H9 (cell line): Measurements from ENCODE around the gene IMPA2. TPM values are rescaled to one million over a fixed set of nuclear protein-coding genes. Genes with fewer than 3 reads are reported as not detected.

Experiments used
- DNase-seq: peaks from one replicate; pipeline ENCODE4 v3.0.0-alpha.2; 2017
- H2AFZ ChIP-seq: one replicate; pipeline ENCODE4 v1.6.1; 2013; ENCODE audit warnings: mild to moderate bottlenecking, low read length, control low read depth, moderate library complexity
- H2AK5ac ChIP-seq: 2 replicates; pipeline ENCODE4 v1.6.1; 2013; ENCODE audit warnings: low read length, control low read depth, mixed read lengths; ENCODE audit not compliant: insufficient read length
- H2BK120ac ChIP-seq: one replicate; pipeline ENCODE4 v1.6.1; 2013; ENCODE audit warnings: low read depth, mild to moderate bottlenecking, low read length, control low read depth, inconsistent platforms; ENCODE audit not compliant: poor library complexity, severe bottlenecking
- H2BK12ac ChIP-seq: 2 replicates; pipeline ENCODE4 v1.6.1; 2013; ENCODE audit warnings: low read length, control low read depth, mixed read lengths, low read depth; ENCODE audit not compliant: insufficient read length
- H2BK15ac ChIP-seq: 2 replicates; pipeline ENCODE4 v1.6.1; 2013; ENCODE audit warnings: low read depth, low read length, control low read depth
- H2BK20ac ChIP-seq: one replicate; pipeline ENCODE4 v1.6.1; 2013; ENCODE audit warnings: low read depth, mild to moderate bottlenecking, low read length, control low read depth, inconsistent platforms; ENCODE audit not compliant: poor library complexity, severe bottlenecking
- H2BK5ac ChIP-seq: 2 replicates; pipeline ENCODE4 v1.6.1; 2013; ENCODE audit warnings: low read length, control low read depth, mixed read lengths; ENCODE audit not compliant: insufficient read length
- H3K14ac ChIP-seq: 2 replicates; pipeline ENCODE4 v1.6.1; 2013; ENCODE audit warnings: low read length, control low read depth; ENCODE audit not compliant: insufficient read depth
- H3K18ac ChIP-seq: 2 replicates; pipeline ENCODE4 v1.6.1; 2013; ENCODE audit warnings: low read depth, mild to moderate bottlenecking, mixed read lengths, low read length, control low read depth; ENCODE audit not compliant: insufficient read length
- H3K23ac ChIP-seq: 2 replicates; pipeline ENCODE4 v1.6.1; 2013; ENCODE audit warnings: low read length, control low read depth, mixed read lengths, low read depth; ENCODE audit not compliant: insufficient read length
- H3K23me2 ChIP-seq: 2 replicates; pipeline ENCODE4 v1.6.1; 2013; ENCODE audit warnings: low read depth, mild to moderate bottlenecking, mixed read lengths, low read length, control low read depth; ENCODE audit not compliant: insufficient read length, poor library complexity, severe bottlenecking
- H3K27ac ChIP-seq: 2 replicates; pipeline ENCODE4 v1.5.1; 2013; ENCODE audit warnings: low read length, control low read depth, mixed read lengths, low read depth; ENCODE audit not compliant: insufficient read length
- H3K27me3 ChIP-seq: 2 replicates; pipeline ENCODE4 v1.6.1; 2013; ENCODE audit warnings: low read length, control low read depth, inconsistent platforms; ENCODE audit not compliant: insufficient read depth
- H3K4ac ChIP-seq: 2 replicates; pipeline ENCODE4 v1.6.1; 2013; ENCODE audit warnings: low read depth, mild to moderate bottlenecking, control low read depth, inconsistent platforms, low read length, moderate library complexity
- H3K4me1 ChIP-seq: 2 replicates; pipeline ENCODE4 v1.6.1; 2013; ENCODE audit warnings: low read length, control low read depth, inconsistent platforms; ENCODE audit not compliant: insufficient read depth
- H3K4me2 ChIP-seq: 2 replicates; pipeline ENCODE4 v1.6.1; 2013; ENCODE audit warnings: low read length, control low read depth, mixed read lengths; ENCODE audit not compliant: insufficient read length, insufficient read depth
- H3K56ac ChIP-seq: 2 replicates; pipeline ENCODE4 v1.6.1; 2013; ENCODE audit warnings: low read depth, mild to moderate bottlenecking, mixed read lengths, low read length, control low read depth; ENCODE audit not compliant: insufficient read length
- H3K79me1 ChIP-seq: 2 replicates; pipeline ENCODE4 v1.6.1; 2013; ENCODE audit warnings: low read depth, mild to moderate bottlenecking, moderate library complexity, low read length, control low read depth, inconsistent platforms; ENCODE audit not compliant: insufficient read depth, poor library complexity, severe bottlenecking
- H3K79me2 ChIP-seq: 2 replicates; pipeline ENCODE4 v1.6.1; 2013; ENCODE audit warnings: low read length, control low read depth, inconsistent platforms; ENCODE audit not compliant: insufficient read depth
- H3K9ac ChIP-seq: 2 replicates; pipeline ENCODE4 v1.6.1; 2013; ENCODE audit warnings: low read length, control low read depth, mixed read lengths; ENCODE audit not compliant: insufficient read length; ENCODE audit errors: extremely low read depth
- H3K9me3 ChIP-seq: one replicate; pipeline ENCODE4 v1.6.1; 2013; ENCODE audit warnings: low read depth, low read length, inconsistent platforms; ENCODE audit not compliant: control insufficient read depth
- H3T11ph ChIP-seq: one replicate; pipeline ENCODE4 v1.6.1; 2013; ENCODE audit warnings: mild to moderate bottlenecking, low read length, control low read depth, inconsistent platforms
- H4K20me1 ChIP-seq: one replicate; pipeline ENCODE4 v1.6.1; 2013; ENCODE audit not compliant: control insufficient read depth, insufficient read length, insufficient read depth
- H4K5ac ChIP-seq: 2 replicates; pipeline ENCODE4 v1.6.1; 2013; ENCODE audit warnings: low read depth, mild to moderate bottlenecking, mixed read lengths, low read length, control low read depth; ENCODE audit not compliant: insufficient read length
- H4K8ac ChIP-seq: replicated peaks from 2 replicates; pipeline ENCODE4 v1.6.1; 2013; ENCODE audit warnings: low read length, control low read depth, mixed read lengths, low read depth; ENCODE audit not compliant: insufficient read length
- H4K91ac ChIP-seq: 2 replicates; pipeline ENCODE4 v1.6.1; 2013; ENCODE audit warnings: low read depth, mild to moderate bottlenecking, moderate library complexity, mixed read lengths, low read length, control low read depth; ENCODE audit not compliant: insufficient read length
- H3K27ac Mint-ChIP-seq, 3 experiments: 2 replicates in 2 of 3; 3 replicates in 1 of 3; pipeline ENCODE4 v1.8.0; 2020 to 2021; ENCODE audit warnings: mixed read lengths in 3 of 3, mild to moderate bottlenecking in 1 of 3, moderate library complexity in 1 of 3
- H3K27me3 Mint-ChIP-seq: 2 replicates; pipeline ENCODE4 v1.8.0; 2021; ENCODE audit warnings: low read depth, mild to moderate bottlenecking, moderate library complexity, mixed read lengths
- H3K36me3 Mint-ChIP-seq, 3 experiments: 2 replicates in 2 of 3; 3 replicates in 1 of 3; pipeline ENCODE4 v1.8.0; 2020 to 2021; ENCODE audit warnings: low read depth in 3 of 3, mixed read lengths in 3 of 3; ENCODE audit not compliant: insufficient read depth in 1 of 3
- H3K4me1 Mint-ChIP-seq, 2 experiments: 2 replicates each; pipeline ENCODE4 v1.8.0; 2020; ENCODE audit warnings: mixed read lengths in 2 of 2
- H3K4me3 Mint-ChIP-seq, 2 experiments: 2 replicates in 1 of 2; 3 replicates in 1 of 2; pipeline ENCODE4 v1.8.0; 2020 to 2021; ENCODE audit warnings: mild to moderate bottlenecking in 2 of 2, mixed read lengths in 2 of 2, moderate library complexity in 1 of 2
- H3K9me3 Mint-ChIP-seq, 2 experiments: 2 replicates in 1 of 2; 3 replicates in 1 of 2; pipeline ENCODE4 v1.8.0; 2020; ENCODE audit warnings: mild to moderate bottlenecking in 2 of 2, mixed read lengths in 2 of 2, moderate library complexity in 1 of 2
- WGBS: extraction: QIAGEN DNeasy Blood & Tissue Kit; methylation state at CpG from one replicate; pipeline ENCODE4 v1.1.7; 2013; ENCODE audit warnings: missing lambda C conversion rate, low lambda C conversion rate, mixed read lengths; ENCODE audit not compliant: insufficient read length; ENCODE audit errors: extremely low coverage; 5-methylcytosine and 5-hydroxymethylcytosine counted together
- total RNA-seq: library from RNA; stranded (reverse); gene quantifications from 2 replicates; pipeline ENCODE4 v1.2.1, GENCODE V29; 2021
- TF ChIP-seq, protein P1 (sequence below): fragments of 200-600 bp; sonication (generic); conservative IDR thresholded peaks from 3 replicates; pipeline ENCODE4 v1.8.0; 2021; ENCODE audit warnings: antibody characterized with exemption, mild to moderate bottlenecking

The IMPA2 gene
- total RNA-seq, 1 experiment from 2014 or later = 73.8 TPM

GRCh38 chr18:11980494-11981191, 664 bp upstream of the IMPA2 start:
- Histone ChIP-seq H2AFZ (no peak overlapping the region), H3K9me3 (no peaks in the 10 kb centered on the region), H3K4me1 (peaks cover 11% of the 10 kb centered on the region), H3K4ac (no peak overlapping the region; the same call in 1 of the 2 replicates), H3T11ph (no peak overlapping the region), H4K20me1 (no peaks in the 10 kb centered on the region), H3K9ac (peak overlapping the region; percentile 81), H3K27me3 (no peaks in the 10 kb centered on the region), H2BK120ac (no peak overlapping the region), H3K4me2 (peak overlapping the region; percentile 71), H4K91ac (no peak overlapping the region), H4K8ac (no peak overlapping the region), H3K79me2 (peaks cover 4% of the 10 kb centered on the region; the same call in 1 of the 2 replicates), H2AK5ac (no peak overlapping the region), H3K56ac (no peak overlapping the region), H4K5ac (no peak overlapping the region), H3K27ac (peak overlapping the region; percentile 74), H3K18ac (peak overlapping the region; percentile 64), H3K14ac (peak overlapping the region; percentile 84), H3K79me1 (no peaks in the 10 kb centered on the region), H2BK15ac (no peak overlapping the region), H2BK12ac (no peak overlapping the region), H2BK5ac (no peak overlapping the region), H2BK20ac (no peak overlapping the region), H3K23ac (no peak overlapping the region), H3K23me2 (peaks cover 8% of the 10 kb centered on the region)
- no CpG with 5 or more reads among the region's 76 CpGs for WGBS
- Mint-ChIP-seq H3K9me3 (no peaks in the 10 kb centered on the region), H3K4me1 (peaks cover 29 to 46% of the 10 kb centered on the region in 2 experiments), H3K27ac (peak overlapping the region; percentile 98 to 99 (median 98)), H3K4me3 (peak overlapping the region; percentile 87 to 97), H3K36me3 (peaks cover 2 to 17% (median 3%) of the 10 kb centered on the region in 3 experiments; a peak in 5 of 7 replicates), H3K27me3 (no peaks in the 10 kb centered on the region; the same call in 1 of the 2 replicates)
- TF ChIP-seq, protein P1, sequence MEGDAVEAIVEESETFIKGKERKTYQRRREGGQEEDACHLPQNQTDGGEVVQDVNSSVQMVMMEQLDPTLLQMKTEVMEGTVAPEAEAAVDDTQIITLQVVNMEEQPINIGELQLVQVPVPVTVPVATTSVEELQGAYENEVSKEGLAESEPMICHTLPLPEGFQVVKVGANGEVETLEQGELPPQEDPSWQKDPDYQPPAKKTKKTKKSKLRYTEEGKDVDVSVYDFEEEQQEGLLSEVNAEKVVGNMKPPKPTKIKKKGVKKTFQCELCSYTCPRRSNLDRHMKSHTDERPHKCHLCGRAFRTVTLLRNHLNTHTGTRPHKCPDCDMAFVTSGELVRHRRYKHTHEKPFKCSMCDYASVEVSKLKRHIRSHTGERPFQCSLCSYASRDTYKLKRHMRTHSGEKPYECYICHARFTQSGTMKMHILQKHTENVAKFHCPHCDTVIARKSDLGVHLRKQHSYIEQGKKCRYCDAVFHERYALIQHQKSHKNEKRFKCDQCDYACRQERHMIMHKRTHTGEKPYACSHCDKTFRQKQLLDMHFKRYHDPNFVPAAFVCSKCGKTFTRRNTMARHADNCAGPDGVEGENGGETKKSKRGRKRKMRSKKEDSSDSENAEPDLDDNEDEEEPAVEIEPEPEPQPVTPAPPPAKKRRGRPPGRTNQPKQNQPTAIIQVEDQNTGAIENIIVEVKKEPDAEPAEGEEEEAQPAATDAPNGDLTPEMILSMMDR = no peak; the same call in 1 of the 3 replicates
- DNase-seq = peak; percentile 100
